NCI-H2227 (cell line): ENCODE results near the gene PSME3.

Experiments
- DNase-seq: peaks from one replicate; lab custom pipeline; 2025; ENCODE audit not compliant: unreplicated experiment; lab: John Stamatoyannopoulos, UW

The PSME3 gene

DNA sequence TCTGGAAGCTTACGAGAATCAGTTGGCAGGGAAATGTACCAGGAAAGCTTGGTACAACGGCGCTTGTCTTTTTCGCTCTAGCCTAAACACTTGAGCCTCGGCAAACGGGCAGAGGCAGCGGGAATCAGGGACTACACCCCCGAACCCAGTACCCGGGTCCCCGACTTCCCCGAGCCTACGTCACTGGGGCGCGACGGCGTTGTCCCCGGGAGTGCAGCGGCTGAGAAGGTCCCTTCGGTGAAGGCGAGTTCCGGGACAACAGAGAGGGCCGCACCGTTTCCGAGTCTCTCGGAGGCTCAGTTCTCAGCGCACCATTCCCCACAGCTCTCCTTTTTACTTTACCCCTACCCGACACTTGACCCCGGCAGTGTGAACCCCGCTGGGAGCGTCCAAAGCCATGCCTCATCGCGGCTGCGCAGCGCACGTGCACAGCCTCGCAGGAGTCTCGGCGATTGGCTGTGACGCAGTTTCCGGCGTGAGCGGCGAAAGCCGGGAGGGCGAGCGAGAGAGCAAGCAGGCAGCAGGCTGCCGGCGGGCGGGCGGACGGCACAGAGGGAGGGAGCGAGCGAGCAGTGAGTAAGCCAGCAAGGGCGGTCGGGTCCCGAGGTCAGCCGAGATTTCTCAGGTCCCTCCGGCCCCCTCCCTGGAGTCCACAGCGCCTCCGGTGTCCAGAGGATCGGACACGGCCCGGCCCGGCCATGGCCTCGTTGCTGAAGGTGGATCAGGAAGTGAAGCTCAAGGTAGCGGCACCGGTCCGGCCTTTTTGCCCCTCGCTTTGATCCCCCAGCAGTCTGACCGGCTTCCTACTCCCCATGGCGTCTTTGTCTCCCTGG lies at the start of gene PSME3:
Gene PSME3, plus strand, starts transcription at position 464 of the 833 bp plus-strand sequence. Its CDS starts 235 bp downstream, at position 699.
- peak; percentile 93 for DNase-seq

GRCh38 chr17:42783791-42784138 lies 49.4 kb upstream of the PSME3 start:
- no peak for DNase-seq

- DNase-seq: no peak
Observed at GRCh38 chr17:42784409-42784808, 48.8 kb upstream of the PSME3 start.

- DNase-seq: no peak
Observed at GRCh38 chr17:42784811-42785592, 48.2 kb upstream of the PSME3 start.

DNA sequence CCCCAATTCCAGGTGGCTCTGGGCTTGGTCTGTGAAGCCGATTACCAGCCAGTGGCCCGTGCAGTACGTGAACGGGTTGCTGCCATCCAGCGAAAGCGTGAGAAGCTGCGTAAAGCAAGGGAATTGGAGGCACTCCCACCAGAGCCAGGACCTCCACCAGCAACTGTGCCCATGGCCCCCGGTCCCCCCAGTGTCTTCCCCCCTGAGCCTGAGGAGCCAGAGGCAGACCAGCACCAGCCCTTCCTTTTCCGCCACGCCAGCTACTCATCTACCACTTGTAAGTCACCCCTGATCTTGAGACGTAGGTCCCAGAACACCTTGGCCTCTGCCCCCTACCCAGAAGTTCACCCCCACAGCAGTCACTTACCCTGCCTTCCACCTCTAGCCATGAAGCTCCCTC lies 45.9 kb upstream of the PSME3 start:
- no peak for DNase-seq

DNA sequence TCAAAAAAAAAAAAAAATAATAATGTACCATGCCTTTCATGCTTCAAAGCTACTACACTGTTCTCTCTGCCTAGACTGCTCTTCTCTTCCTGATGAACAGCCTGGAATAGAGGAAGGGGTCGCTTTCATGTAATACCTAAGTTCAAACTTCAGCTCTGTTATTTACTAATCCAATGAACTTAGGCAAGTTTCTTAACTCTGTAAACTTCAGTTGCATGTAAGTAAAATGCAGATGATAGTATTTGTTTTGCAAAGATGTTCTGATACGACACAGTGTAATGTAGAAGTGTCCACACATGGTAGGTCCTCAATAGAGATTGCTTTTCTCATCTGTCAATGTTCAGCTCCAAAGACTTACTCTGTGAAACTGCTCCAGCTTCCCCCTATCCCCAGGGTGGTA lies 41.2 kb upstream of the PSME3 start:
- DNase-seq: no peak

GRCh38 chr17:42792545-42792944 lies 40.7 kb upstream of the PSME3 start:
- DNase-seq: no peak

DNA sequence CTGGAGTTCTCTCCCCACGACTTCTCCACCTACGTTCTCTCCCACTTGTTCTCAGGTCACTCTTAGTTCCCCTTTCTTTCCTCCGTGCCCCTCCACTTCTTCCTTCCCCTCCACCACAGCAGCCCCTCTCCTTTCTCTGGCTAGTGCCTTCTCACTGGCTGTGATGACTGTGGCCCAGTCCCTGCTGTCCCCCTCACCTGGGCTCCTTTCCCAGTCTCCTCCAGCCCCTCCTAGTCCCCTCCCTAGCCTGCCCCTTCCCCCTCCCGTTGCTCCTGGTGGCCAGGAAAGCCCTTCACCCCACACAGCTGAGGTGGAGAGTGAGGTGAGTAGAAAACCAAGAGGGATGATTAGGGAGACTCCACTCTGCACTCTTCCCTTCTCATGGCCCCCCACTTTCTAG lies 38.1 kb upstream of the PSME3 start:
- DNase-seq: no peak

GRCh38 chr17:42795465-42795864 lies 37.7 kb upstream of the PSME3 start:
- no peak for DNase-seq

GRCh38 chr17:42796066-42796758 lies 37.0 kb upstream of the PSME3 start:
- DNase-seq: no peak

- DNase-seq: no peak
Observed at GRCh38 chr17:42797067-42798007, 35.9 kb upstream of the PSME3 start.

GRCh38 chr17:42798011-42798382 lies 35.2 kb upstream of the PSME3 start:
- DNase-seq: no peak

GRCh38 chr17:42798383-42799380 lies 34.5 kb upstream of the PSME3 start, which contains the start of the genes CNTD1 and COA3:
CNTD1 (plus strand) TSS chr17:42798861; CDS start chr17:42799068, 207 bp downstream.
COA3 (minus strand) TSS chr17:42798704; CDS start chr17:42798681, 23 bp downstream.
- peak; percentile 95 for DNase-seq

DNA sequence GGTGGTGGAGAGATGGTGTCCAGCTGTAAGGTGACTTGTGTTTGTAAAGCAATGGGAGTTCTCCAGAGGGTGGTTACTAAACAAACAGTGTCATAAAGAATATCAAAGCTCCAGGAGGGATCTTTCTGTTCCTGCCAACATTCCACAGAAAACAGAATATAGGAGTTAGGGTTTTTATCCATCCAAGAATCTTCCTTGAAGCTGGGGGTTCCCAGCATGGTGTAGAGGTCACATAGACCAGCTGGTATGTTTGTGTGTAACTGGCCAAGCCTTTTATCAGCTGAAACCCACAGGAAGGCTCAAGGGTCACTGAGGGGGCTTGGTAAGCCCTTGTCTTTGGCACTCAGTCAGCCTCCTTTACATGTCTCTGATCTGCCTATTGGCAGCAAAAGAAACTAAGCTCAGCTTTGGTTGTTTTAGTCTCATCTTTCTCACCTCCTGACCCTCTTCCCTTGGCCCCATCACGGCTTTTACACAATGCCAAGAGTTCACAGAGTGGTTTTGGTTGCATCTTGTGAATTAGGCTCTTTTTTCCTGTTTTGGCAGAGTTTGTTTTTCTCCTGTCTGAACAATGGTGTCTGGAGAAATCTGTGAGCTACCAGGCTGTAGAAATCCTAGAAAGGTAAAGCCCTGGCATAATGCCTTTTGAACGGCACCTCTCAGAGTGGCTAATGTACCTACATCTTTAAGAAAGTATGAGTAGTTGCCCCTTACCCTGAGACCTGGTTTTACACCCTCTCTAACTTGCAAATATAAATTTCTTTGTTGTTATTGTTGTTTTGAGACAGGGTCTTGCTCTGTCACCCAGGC lies 29.9 kb upstream of the PSME3 start:
- DNase-seq: no peak

GRCh38 chr17:42804918-42805367 lies 28.3 kb upstream of the PSME3 start:
- no peak for DNase-seq

DNA sequence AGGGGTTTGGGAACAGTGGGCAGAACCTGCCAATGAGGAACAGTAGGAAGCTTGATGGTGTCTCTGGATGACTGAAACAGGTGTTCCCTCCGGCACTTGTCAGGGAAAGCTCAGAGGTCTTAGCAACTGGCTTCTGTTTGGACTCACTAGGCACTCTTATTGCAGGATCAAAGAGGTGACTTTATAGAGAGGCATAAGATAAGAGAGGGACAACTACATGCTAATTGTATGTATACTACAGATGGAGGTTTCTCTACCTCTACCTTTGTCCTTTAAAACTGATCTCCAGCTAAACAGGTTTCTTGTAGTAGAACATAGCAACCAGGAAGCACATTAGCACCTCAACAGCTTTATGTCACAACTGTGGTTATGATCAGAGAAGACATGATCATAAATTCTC lies 26.9 kb upstream of the PSME3 start:
- DNase-seq: no peak

- no peak for DNase-seq
Observed at GRCh38 chr17:42809250-42809649, 23.9 kb upstream of the PSME3 start.
